GM21717 (cell line): Measurements from ENCODE around the gene ZNF236.

Experiments used
- ATAC-seq: cut with Tn5 transposase; IDR thresholded peaks from one replicate; pipeline ENCODE4 v1.9.1; 2021; ENCODE audit warnings: mild to moderate bottlenecking, moderate library complexity; ENCODE audit not compliant: unreplicated experiment

Gene ZNF236

DNA sequence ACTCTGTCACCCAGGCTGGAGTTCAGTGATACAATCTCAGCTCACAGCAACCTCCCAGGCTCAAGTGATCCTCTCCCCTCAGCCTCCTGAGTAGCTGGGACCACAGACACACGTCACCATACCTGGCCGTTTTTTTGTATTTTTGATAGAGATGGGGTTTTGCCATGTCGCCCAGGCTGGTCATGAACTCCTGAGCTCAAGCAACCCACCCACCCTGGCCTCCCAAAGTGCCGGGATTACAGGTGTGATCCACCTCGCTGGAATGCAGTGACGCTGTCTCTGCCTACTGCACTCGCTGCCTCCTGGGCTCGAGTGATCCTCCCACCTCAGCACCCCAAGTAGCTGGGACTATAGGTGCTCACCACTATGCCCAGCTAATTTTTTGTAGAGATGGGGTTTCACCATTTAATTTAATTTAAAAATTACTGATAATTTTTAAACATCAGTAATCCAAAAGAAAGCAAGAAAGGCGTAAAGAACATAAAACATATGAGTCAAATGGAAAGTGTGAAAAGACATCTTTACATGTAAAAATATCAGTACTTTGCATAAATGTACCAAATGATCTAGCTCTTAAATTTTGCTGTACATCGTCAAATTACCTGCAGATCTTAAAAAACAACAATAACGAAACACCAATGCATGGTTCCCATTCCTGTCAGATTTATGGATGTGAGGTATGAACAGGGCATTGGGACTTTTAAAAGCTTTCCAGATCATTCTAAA lies 2.8 kb upstream of the ZNF236 start:
- ATAC-seq: no peak

DNA sequence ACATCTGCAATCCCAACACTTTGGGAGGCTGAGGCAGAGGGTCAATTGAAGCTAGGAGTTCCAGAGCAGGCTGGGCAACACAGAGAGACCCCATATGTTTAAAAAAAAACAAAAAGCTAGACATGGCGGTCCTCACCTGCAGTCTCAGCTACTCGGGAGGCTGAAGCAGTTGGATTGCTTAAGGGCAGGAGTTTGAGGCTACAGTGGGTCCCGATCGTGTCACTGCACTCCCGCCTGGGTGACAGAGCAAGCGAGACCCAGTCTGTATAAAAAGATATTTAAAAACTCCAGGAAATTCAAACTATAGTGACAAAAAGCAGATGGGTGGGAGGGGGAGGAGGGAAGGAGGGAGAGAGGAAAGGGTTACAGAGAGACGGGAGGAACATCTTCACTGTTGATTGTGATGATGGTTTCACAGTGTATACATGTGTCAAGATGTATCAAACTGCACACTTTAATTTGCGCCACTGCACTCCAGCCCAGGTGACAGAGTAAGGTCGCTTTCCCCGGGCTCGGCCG lies 942 bp upstream of the ZNF236 start:
- ATAC-seq: no peak

DNA sequence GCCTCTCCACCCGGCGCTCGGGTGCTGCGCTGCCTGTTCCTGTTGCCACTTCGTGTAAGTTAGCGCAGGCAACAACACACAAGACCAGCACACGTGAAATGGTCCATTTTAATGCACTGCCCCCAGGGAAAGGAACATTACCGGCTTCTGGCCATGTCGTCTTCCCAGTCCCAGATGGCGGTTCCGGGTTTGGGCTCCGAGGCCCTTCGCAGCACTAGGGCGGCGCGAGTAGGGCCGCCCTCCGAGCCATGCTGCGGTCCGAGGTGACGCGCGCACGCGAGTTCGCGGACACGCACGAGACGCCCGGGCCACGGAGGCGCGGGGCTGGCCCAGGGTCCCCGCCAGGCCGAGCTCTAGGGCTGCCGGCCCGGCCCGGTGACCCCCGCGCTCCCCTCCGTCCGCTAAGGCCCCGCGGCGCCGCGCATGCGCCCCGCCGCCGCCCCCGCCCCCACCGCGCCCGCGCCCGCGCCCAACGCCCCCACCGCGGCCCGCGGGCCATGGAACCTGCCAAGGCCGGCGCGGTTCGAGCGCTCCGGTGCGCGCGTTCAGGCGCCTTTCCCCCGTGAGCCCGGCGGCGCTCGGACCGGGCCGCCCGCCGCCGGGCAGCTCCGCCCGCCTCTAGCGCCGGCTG lies 367 bp upstream of the ZNF236 start:
- ATAC-seq: peak; percentile 38

DNA sequence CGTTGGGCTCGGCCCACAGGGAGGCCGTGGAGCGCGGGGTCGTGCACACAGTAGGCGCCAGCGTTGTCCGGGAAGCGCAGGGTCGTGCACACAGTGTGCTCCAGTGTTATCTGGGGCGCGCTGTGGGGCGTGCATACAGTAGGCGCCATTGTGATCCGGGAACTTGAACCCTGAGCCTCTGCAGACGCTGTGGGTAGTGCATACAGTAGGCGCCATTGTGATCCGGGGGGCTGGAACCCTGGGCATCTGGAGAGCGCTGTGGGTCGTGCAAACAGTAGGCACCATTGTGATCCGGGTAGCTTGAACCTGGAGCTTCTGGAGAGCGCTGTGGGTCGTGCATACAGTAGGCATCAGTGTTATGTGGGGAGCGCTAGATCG lies 793 bp downstream of the ZNF236 start:
- ATAC-seq: peak; percentile 9

DNA sequence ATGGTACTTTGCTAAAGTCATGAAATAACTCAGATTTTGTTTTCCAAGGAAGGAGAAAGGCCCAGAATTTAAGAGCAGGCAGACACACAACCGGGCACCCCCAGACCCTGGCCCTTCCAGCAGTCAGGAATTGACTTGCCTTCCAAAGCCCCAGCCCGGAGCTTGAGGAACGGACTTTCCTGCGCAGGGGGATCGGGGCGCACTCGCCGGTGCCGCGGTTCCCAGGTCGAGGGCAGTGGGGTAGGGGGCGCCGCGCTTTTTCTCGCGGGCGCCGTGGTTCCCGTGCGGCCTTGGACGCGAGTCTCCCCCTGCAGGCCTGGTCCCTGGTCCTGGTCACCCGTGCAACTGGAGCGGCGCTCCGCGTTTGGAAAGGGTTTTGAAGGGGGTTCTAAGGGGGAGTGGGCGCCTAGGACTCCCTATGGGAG lies 1.2 kb downstream of the ZNF236 start:
- ATAC-seq: no peak

DNA sequence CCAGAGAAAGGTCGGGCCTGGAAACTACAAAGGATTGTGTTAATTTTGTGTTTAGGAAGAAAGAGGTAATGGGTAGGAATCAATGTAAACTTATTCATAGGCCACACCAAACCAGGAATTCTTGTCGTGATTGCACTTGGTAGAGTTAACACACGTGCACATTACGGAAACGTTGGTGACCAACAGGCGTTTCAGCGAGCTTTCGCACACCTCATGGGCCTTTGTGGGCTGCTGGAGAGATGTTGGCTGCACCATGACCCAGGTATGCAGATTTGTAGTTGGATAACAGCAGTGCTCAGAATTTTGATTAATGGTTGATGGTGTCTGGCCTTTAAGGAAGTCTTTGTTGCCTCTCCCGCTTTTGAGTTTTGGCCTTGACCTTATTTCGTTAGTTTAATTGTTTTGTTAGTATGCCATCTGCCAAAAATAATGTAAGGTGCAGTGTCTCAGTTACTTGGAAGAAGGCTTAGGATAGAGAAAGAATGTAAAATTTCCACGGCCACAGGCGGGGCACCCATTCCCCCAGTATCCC lies 1.9 kb downstream of the ZNF236 start:
- no peak for ATAC-seq

DNA sequence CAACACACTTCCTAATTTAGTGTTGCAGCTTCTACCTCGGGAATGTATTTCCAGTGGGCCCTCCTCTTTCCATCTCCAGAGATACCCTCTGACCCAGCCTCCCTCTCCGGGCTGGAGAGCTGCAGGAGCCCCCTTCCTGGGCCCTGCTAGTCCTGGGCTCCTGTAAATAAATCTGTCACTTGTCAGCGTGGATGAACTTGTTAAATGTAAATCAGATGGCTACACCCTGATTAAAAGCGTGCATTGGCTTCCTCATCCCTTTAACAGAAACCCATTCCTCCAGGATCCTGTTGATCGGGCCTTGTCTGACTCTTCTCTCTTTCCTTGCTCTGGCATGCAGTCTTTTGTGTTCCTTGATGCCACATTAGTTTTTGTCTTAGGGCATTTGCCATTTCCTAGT lies 2.4 kb downstream of the ZNF236 start:
- ATAC-seq: no peak

DNA sequence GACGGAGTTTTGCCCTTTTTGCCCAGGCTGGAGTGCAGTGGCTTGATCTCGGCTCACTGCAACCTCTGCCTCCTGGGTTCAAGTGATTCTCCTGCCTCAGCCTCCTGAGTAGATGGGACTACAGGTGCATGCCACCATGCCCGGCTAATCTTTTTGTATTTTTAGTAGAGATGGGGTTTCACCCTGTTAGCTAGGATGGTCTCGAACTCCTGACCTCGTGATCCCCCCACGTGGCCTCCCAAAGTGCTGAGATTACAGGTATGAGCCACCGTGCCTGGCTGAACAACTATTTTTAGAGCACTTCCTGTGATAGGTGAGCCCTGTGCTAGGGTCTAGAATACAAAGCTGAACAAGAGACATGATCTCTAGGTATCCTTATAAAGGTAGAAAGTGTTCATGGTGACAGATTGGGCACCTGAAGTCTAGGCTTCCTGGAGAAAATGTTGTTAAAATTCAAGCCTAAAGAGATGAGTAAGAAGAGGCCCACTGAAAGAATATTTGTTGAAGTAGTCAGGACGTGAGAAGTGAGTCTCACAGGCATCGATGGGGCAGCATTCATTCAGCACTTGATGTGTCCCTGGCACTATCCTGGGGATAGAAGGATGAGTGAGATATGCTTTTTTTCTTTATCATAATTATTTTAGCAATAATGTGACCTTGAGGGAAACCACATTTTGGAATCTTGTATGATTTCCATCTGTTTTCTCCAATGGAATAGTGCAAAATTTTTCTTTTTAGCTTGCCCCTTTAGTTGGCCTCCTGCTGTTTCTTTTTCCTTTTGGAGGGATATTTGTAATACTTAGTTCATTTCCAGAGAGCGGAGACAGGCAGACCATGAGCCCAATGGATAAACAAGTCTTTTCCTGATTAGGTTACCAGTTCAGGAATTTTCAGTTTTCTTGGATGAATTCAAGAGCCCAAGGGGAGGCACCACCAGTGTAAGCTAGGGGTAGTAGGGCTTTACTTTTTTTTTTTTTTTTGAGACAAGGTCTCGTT lies 5.1 kb downstream of the ZNF236 start:
- ATAC-seq: no peak

DNA sequence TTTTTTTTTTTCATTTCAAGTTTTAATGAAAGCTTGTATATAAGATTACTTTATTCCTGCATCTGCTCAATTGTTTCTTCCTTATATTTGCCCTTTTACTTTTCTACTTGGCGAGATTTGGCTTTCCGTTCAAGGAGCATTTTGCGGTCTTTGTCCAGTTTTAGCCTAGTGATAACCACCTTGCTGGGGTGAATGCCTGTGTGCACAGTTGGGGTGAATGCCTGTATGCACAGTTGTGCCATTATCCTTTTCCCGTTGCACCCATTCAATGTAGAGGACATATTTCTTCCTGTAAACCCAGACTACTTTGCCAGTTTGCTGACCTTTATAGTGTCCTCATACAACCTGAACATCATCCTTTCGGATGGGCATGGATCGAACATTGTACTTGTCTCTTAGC lies 12.0 kb downstream of the ZNF236 start:
- no peak for ATAC-seq

DNA sequence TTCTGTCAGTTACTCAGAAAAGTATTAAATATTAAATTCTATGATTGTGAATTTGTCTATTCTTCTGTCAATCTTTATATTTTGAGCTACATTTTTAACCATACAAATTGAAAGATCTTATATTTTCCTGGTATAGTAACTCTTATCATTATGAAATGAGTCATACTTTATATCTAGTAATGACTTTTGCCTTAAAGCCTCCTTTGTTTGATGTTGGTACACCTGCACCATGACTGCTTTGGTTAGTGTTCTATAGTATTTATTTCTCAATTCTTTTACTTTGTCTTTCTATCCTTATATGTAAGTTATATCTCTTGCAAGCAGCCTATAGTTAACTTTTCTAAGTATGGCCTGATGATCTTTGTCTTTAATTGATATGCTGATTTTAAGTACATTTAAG lies 13.0 kb downstream of the ZNF236 start:
- no peak for ATAC-seq

DNA sequence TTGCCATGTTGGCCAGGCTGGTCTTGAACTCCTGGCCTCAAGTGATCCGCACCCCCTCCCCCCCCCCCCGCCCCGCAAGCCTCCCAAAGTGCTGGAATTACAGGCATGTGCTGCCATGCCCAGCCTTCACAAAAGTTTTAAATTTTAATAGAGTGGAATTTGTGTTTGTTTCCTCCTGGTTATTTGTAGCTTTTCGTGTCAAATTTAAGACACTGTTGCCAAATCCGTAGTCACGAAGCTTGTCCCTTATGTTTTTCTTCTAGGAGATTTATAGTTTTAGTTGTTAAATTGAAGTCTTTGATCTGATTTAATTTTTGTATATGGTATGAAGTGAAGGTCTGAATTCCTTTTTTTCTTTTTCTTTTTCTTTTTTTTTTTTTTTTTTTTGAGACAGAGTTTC lies 14.7 kb downstream of the ZNF236 start:
- ATAC-seq: no peak

DNA sequence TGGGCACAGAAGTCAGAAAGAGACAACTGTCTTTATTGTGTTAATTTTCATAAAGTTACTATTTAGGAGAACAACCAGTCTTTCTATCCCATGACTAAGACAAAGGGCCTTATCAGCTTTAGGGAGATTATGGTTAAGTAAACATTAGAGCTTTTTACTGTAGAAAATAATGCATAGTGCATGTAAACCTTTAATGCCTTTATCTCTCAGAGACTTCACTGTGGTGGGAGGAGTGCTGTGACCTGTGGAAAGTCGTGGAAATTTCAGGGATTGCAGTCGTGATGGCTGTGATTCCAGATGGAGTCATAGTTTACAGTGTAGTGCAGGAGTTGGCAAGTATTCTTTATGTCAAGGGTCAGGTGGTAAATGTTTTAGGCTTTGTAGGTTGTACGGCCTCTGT lies 15.8 kb downstream of the ZNF236 start:
- no peak for ATAC-seq

DNA sequence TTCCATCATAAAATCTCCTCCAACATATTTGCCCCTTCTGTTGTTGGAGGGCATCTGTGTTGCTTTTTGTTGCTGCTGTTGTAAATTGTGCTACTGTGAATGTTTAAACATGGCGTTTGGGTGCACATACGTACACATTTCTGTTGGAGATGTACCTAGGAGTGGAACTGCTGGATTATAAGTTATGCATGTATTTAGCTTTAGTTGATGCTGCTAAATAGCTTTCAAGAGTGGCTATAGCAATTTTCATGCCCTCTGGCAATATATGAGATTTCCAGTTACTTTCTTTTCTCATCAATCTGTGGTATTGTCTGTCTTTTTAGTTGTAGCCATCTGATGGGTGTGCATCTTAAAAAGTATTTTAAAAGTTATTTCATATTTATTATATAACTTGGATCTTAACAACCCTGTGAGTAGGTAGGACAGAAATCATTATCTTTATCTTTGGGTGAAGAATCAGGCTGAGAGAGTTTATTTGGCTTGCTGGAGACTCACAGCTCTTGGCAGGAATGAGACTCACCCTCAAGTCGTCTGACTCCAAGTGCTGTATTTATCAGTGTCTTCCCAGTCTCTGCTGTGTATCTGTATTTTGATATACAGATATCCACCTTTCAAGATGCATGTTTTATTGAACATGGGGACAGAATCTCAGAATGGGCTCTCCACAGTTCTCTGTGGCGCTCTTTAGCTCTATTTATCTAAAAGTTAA lies 16.9 kb downstream of the ZNF236 start:
- ATAC-seq: no peak

DNA sequence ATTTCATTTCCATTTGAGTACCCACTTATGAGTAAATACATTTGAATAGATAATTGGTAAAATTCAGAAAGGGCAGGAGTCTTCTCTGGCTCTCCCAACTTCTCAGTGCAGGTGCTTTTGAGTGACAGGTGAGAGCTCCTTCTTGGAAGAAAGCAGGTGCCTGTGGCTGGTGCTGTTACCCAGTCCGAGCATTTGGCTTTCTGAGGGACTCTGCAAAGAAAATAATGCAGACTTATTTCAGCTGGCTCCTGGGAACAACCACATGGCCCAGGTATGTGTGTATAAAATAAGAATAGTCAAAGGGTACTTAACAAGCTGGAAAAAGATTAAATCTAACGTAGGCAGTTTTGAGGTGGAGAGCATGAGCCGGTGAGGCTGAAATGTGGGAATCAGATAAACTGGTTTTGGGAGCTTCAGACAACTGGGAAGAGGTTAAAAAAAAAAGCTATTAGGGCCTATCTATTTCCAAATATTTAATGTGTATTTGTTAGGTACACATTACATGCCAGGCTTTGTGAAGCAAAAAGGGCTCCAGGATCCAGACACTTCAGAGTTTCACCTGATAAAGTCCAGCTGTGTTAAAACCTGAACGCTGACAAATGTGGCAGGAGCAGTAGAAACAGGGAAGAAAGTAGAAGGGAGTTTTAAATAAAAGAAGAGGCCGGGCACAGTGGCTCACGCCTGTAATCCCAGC lies 20.6 kb downstream of the ZNF236 start:
- ATAC-seq: no peak

DNA sequence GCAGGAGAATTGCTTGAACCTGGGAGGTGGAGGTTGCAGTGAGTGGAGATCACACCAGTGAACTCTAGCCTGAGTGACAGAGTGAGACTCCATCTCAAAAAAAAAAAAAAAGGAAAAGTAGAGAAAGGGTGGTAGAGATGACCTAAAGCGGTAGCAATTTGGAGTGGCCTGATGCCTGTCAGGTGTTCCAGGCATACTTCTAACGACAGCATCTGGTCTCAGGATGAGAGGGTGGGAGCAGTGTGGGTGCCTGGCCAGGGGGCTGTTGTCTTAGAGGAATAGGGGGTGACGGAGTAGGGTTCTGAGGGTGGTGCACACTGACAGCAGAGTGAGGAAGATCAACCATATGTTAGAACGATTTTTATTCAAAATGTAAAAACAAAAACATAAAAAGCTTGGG lies 21.8 kb downstream of the ZNF236 start:
- no peak for ATAC-seq

DNA sequence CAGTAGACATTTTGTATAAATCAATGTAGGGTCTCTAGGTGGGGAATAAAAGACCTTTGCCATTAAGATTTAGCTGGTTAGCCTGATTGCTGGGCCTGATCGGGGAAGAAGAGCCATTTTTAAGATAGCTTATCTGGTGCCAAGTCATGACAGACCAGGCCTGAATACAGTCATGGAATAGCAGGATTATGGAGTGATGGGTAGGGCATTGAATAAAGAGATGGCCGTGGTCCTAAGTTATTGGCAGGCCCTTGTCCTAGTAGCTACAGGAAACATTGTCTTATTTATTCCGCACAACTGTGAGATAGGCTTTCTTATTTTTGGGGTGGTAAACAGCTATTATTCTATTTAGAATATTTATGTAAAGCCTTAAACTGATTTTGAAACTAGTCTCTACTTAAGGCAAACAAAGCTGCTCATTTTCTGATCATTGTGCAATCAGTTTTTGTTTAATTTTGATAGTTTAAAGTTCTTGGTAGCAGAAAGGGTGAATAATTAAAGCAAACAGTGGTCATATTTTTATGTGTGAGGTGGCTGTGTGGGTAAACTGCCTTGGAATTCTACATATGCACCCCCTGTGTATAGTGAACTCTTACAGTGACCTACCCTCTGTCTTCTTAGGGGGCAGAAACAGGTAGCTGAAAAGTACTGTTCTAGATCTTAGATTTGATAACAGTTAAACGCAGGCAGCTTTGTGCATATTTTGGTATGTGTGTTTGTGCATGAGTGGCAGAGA lies 22.6 kb downstream of the ZNF236 start:
- no peak for ATAC-seq

DNA sequence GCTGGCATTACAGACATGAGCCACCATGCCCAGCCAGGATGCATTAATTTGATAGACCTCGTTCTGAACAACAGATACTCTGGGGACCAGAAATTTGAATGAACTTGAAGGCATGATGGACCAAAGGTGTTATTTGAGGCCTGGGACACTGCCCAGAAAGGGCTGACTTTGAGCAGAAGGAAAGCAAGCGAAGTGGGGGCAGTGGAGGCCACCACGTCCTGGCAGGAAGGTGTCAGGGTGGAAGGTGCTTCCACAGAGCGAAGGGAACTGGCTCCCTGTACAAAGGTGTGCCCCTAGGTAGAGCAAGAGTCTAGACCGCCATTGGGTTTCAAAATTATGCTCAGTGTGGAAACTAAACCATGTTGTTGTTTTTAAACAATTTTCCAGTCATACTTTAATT lies 23.9 kb downstream of the ZNF236 start:
- no peak for ATAC-seq

DNA sequence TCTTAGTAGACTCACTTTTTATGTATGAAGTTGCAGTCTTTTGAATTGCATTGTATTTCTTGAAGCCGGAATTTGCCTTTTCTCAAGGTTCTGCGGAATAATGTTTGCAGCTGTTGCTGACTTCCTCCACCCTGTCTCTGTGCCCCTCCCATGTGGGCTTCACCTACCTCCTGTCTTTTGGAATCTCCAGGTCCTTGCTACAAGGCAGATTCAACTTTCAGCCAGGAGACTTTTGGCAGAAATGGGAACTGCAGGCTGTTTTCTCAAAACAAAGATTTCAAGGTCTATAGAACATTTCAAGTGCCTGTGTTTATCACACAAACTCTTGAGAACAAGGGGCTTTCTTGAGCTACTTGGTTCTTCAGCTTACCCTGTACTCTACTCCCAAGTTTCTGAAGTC lies 25.6 kb downstream of the ZNF236 start:
- no peak for ATAC-seq

DNA sequence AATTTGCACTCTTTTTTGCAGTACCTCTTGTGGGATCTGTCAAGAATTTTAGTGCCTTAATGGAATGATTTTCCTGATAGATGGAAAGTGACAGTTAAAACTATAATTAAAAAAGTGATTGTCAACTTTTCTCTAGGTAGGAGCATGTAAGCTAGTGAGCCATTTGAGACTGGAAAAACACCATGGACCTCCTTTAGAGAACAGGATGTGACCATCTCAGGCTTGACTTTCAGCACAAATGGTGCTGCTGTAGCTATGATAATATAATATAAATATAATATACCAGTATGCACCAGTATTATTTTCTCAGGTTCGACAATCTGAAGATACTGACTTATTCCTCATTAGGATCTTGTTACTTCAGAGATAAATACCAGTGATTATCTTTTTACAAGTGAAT lies 27.8 kb downstream of the ZNF236 start:
- ATAC-seq: no peak
